ENCODE measurements around the gene ACTR6. TPM values are rescaled to one million over a fixed set of nuclear protein-coding genes. Genes with fewer than 3 reads are reported as not detected.
"Not testable (repeated sequence)": the region's sequence is repeated elsewhere in the genome, so short reads cannot be mapped to it uniquely, and the experiment has no call there.

The ACTR6 gene
- total RNA-seq, 1 donor from 2014 or later: 36.3 TPM

DNA sequence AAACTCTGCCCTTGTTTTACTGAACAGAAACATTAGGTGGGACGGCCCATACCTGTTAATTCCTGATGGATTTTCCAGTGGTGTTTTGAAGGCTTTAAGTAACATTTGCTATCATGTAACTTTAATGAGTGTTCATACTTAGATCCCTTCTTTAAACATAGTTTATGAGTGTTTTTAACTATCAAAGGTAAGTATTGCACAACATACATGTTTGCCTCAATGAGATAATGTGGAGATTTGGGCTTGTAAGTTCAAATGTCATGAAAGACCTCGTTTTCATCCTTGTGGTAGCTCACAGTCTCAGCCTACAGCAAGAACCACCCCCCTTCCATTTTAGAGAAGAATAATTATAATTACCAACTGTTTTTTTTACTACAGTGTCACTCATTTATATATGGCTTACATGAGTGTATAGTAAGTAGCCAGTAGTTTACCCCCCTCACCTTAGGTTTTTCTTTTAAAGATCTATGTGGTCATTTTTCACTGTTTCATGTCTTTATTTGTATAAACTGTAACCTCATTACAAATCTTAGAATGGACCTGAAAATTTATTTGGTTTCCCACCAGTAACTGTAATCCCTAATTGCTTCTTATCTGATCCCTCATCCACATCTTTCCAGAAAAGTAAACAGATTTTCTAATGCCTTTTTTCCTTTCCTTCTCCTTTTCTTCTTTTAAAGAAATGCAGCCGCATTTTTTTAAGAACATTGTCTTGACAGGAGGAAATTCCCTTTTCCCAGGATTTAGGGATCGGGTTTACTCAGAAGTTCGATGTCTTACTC, 18.9 kb downstream of the ACTR6 start:
- intact Hi-C loops (cut with micrococcal nuclease): no loop called here

DNA sequence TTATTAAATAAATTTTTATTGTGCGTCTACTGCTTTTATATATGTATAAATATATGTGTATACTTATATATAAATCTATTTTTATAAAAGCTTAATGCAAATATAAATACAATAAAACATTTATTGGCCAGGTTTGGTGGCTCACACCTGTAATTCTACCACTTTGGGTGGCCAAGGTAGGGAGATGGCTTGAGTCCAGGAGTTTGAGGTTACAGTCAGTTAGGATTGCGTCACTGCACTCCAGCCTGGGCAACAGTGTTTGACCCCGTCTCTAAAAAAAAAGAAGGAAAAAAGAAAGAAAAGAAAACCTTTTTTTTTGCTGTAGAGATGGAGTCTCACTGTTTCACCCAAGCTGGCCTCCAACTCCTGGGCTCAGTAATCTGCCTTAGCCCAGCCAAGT, 20.9 kb downstream of the ACTR6 start:
- intact Hi-C loops (cut with micrococcal nuclease): no loop called here

DNA sequence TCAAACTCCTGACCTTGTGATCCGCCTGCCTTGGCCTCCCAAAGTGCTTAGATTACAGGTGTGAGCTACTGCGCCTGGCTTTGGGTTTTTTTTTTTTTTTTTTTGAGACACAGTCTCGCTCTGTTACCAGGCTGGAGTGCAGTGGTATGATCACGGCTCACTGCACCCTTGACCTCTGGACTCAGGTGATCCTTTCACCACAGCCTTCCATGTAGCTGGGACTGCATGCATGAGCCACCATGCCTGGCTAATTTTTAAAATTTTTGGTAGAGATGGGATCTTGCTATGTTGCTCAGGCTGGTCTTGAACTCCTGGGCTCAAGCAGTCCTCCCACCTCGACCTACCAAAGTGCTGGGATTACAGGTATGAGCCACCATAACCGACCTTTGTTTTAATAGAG, 21.6 kb downstream of the ACTR6 start:
- intact Hi-C loops (cut with micrococcal nuclease): not testable (repeated sequence)

DNA sequence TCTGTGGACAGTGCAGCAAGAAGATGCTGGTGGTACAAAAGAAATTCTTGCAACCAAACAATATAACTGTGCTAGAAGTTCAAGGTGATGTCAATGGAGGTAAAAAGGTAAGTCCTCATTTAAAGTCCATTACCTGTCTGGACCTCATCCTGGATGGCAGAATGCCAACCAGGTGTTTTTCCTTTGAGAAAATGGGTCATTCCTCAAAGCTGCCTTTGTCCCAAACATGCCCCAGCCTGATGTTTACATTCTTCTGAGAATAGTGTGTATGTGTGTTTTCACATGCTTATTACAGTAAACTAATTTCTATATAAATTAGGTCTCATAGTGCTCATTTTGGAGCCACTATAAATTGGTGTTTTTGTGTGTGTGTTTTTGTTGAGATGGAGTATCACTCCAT, 24.9 kb downstream of the ACTR6 start:
- intact Hi-C loops (cut with micrococcal nuclease): no loop called here

DNA sequence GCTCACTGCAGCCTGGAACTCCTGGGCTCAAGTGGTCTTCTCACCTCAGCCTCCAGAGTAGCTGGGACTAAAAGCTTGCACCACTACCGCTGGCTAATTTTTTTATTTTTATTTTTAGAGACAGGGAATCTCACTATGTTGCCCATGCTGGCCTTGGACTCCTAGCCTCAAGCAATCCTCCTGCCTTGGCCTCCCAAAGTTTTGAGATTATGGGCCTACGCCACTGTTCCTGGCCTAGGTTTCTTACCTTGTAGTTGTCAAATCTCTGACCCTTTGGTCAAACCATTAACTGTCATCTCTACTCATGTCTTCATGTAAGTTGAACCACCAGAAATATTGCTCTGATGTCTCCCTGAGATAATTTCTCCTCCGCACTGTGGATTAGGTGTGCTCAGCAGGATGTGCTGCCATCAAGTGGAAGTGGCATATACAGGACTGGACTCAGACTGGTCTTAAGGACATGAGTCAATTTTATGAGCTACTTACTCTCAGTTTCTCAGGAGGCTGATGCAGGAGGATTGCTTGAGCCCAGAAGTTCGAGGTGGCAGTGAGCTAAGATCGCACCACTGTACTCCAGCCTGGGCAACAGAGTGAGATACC, 28.5 kb downstream of the ACTR6 start:
- intact Hi-C loops (cut with micrococcal nuclease): no loop called here

DNA sequence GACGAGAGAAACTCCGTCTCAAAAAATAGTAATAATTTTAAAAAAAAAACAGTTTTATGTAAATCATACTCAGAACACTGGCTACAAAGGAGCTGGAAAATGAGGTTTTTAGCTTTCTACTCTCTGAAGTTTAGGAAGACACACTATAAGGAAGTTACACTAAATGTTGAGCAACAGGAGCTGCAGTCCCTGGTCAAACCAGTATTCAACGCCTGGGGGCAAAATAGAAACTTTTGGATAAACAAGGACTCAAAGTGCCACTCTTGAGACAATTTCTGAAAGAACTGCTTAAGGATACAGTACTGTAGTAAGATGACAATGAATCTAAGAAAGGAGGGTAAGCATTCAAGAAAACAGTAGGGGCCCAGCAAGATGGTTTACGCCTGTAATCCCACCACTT, 29.3 kb downstream of the ACTR6 start:
- intact Hi-C loops (cut with micrococcal nuclease): no loop called here

DNA sequence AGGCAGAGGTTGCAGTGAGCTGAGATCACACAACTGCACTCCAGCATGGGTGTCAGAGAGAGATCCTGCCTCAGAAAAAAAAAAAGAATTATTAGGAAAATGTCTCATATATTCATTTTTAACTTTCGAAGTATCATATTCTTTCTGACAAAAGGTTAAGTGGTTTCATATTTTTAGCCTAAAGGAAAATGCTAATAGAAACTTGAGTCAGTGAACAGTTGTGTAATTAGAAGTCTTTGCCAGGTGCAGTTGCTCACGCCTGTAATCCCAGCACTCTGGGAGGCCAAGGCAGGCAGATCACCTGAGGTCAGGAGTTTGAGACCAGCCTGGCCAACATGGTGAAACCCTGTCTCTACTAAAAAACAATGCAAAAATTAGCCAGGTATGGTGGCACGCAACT, 31.3 kb downstream of the ACTR6 start:
- intact Hi-C loops (cut with micrococcal nuclease): not testable (repeated sequence)

DNA sequence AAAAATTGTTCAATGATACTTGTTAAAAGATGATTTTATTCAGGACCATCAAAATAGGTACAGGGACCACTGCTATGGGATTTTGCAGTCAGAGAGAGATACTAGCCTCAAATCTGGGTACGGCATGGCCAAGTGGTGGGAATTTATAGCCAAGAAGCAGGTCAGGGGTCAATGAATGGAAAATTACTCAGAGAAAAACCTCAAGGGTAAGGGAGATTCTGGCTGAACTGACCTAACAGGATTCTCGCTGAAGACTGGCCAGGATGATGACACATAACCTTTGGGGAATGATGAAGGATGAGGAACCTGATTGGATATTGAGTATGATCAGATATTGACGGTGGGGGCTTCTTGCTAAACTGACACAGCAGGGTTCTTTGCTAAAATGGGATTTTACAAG, 33.6 kb downstream of the ACTR6 start:
- intact Hi-C loops (cut with micrococcal nuclease): loop anchor here (1.0 to 2.0 kb wide), 6 partner anchors 33 to 1089 kb away; partner anchors contain the start of genes DEPDC4 and SCYL2

DNA sequence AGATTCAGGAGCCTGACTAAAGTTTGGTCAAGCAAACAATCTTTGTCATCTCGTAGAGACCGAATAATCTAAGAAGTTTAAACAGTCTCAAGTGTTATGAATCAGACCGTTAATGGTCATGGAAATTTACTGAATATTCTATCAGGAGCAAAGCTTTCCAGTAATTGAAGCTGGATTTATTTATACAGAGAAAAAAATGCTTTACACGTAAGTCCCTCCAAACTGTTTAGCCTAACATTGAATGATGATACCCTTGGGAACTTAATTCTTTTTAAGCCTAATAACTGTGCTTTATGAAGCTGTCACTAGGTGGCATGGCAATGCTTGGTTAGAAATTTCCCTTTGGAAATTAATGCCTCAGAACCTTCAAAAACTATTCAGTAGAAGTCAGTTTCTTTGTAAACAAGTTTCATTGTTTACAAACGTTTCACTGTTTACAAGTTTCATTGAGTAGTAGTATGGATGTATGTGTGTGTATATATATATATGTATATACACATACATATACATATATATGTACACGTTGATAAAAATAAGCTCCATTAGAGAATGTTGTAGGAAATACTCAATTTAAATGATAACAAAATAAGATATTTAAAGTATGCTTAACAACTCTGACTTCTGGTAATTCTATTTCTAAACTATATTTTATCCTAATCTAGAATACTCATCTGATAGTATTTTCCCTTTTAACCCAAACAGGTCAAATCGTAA, 34.1 kb downstream of the ACTR6 start:
- intact Hi-C loops (cut with micrococcal nuclease): loop anchor here (1.0 to 2.0 kb wide), 6 partner anchors 32 to 1088 kb away; partner anchors contain the start of genes DEPDC4 and SCYL2

DNA sequence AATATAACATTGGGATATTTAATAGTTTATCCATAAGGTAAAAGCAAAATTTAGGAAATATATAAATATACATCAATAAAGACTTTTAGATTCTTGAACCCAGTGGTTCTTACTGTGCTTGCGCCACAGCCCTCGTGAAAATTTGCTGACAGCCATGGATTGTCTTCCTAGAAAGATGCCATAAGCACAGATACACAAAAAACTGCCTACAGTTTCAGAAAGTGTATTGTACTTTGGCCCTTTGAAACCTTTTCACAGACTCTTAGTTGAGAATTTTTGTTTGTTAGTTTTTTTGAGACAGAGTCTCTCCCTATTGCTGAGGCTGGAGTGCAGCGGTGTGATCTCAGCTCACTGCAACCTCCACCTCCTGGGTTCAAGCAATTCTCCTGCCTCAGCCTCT, 38.2 kb downstream of the ACTR6 start:
- intact Hi-C loops (cut with micrococcal nuclease): no loop called here

DNA sequence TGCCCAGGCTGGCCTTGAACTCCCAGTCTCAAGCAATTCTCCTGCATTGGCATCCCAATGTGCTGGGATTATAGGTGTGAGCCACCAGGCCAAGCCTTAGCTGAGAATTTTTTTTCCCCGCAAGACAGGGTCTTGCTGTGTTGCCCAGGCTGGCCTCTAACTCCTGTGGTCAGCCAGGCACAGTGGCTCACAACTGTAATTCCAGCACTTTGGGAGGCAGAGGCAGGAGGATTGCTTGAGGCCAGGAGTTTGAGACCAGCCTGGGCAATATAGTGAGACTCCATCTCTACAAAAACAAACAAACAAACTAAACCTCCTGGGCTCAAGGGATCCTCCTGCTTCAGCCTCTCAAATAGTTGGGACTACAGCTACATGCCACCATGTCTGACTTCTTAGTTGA, 39.0 kb downstream of the ACTR6 start:
- intact Hi-C loops (cut with micrococcal nuclease): no loop called here

DNA sequence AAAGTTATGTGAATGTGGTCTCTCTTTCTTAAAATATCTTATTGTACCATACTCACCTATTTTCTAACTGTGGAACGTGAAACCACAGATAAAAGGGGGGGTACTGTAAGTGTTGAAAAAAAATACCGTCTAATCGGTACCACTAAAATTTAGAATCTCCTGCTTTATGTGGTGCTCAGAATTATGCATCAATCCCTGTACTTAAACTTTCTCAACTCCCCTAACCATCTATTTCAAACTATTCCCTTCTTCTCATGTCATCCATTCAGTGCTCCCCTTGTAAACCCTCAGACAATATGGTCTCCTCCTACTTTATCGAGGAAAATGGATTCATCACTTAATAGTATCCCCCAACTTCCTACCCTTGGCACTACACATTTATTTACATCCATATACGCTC, 42.5 kb downstream of the ACTR6 start:
- intact Hi-C loops (cut with micrococcal nuclease): no loop called here

DNA sequence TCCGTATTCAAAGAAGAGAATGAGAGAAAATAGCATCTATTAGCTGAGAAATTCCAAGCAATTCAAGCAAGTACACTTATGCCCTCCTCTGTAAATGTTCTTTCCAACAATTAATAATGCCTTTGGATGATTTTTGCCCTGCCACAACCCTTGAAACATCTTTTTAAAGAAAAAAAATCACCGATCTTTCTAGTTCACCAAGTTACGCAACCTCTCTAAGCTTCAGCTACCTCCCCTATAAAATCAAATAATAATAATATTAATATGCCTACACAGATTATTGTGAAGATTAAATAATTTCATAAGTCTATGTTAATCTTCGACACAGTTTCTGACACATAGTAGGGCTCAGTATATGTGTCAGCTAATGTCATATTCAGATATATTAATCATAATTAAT, 47.1 kb downstream of the ACTR6 start:
- intact Hi-C loops (cut with micrococcal nuclease): no loop called here

DNA sequence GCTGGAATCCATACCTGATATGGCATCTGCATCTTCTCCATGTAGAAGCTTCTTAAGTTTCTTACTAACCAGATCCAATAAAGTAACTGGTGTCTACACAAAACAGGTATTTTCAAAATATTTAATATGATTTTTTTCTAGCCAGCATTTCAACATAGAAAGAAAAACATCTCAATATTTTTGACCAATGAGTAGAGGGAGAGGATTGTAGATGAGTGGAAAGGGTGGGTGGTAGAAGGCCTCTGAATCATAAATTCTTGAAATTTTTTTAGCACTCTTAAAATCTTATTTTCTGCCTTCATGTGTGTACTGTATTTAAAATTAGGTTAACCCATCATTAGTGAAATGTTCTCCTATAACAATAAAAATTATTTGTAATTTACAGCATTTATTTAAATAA, 48.3 kb downstream of the ACTR6 start:
- intact Hi-C loops (cut with micrococcal nuclease): no loop called here

DNA sequence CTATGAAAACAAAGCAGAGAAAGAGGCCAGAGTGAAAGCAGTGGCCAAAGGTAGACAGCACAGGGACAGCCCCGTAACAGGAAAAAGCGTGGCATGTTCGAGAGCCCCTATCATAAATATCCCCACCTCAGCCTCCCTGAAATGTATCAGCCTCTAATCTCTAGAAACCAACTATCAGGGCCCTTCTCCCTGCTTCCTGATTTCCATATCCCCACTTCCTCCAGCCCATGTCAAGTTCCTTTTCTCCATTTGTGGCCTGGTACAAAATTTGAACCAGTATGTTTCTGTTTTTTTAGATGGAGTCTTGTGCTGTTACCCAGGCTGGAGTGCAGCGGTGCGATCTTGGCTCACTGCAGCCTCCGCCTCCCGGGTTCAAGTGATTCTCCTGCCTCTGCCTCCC, 49.3 kb downstream of the ACTR6 start:
- intact Hi-C loops (cut with micrococcal nuclease): no loop called here

DNA sequence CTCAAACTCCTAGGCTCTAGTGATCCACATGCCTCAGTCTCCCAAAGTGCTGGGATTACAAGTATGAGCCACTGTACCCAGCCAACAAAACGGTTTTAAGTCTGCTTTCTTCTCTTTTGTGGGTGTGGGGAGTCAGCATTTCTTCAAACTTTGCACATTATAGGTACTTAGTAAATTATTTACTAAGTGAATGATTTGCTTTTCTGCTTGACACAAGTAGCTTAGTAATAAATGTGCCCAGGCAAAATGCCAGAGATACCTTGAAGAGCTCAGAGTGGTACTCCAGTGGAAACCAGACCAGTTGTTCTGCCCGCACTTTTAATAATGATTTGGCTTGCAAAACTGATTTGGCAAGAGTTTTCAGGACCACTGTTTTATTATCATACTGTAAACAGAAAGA, 51.3 kb downstream of the ACTR6 start:
- intact Hi-C loops (cut with micrococcal nuclease): no loop called here

DNA sequence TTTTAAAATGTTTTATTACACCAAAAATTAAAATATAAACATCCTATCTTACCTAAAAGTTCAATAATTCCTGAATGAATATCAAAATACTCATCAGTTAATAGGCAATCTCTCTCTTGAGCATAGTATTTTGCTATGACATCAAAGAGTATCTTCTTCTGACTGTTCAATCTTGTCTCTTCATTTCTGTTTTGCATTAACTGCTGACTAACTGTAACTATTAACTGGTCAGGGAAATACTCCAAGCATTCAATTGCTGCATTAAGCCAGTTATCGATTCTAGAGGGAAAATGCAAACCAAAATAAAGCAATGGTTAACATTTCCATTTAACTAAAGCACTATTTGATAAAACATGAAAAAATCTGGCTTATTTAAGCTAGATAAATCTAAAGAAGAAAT, 52.8 kb downstream of the ACTR6 start:
- intact Hi-C loops (cut with micrococcal nuclease): no loop called here

DNA sequence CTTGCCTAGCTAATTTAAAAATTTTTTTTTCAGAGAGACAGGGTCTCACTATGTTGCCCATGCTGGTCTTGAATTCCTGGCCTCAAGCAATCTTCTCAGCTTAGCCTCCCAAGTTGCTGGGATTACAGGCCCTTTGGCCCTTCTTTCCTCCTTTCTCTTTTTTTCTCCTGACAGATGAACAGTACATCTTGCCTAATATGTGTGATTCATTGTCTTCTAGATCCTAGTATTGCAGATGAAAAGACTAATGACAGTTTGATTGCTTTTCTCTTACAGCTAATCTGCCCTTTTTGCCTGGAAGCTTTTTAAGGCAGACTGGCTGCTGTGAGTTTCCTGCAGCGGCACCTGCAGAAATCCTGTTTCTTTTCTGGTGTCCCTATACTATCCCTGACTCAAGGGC, 54.3 kb downstream of the ACTR6 start:
- intact Hi-C loops (cut with micrococcal nuclease): no loop called here

DNA sequence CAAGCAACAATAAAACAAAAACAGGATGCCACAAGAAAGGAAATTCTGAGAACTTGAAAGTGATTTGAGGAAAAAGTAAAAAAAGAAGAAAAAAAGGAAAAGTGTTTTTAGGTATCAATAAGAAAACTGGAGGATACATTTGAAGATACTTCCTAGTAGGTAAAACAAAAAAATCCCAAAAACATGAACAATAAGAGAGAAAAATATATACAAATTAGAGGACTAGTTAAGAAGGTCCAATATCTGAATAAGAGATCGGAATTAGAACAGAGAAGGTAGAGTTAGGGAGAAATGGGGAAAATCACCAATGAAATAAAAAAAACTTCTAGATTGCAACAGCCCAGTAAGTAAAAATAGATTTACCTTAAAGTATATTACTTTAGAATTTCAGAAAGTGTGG, 57.5 kb downstream of the ACTR6 start:
- intact Hi-C loops (cut with micrococcal nuclease): no loop called here

DNA sequence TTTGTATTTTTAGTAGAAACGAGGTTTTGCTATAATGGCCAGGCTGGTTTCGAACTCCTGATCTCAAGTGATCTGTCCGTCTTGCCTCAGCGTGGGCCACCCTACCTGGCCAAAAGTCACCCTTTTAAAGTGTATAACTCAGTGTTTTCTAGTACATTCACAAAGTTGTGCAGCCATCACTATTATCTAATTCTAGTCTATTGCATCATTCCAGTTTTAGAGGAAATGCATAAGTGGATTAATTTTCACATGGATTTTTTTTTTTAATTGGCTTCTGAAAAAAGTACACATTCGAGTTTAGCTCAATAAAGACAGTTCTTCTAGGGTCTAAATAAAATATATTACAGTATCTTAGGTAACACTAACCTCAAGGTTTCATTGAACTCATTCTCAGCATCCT, 62.5 kb downstream of the ACTR6 start:
- intact Hi-C loops (cut with micrococcal nuclease): no loop called here

DNA sequence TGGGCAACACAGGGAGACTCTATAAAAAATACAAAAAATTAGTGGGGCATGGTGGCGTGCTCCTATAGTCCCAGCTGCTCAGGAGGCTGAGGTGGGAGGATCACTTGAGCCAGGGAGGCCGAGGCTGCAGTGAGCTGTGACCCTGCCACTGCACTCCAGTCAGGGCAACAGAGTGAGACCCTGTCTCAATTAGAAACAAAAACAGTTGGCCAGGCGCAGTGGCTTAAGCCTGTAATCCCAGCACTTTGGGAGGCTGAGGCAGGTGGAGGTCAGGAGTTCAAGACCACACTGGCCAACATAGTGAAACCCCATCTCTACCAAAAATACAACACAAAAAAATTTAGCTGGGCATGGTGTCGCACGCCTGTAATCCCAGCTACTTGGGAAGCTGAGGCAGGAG, 64.5 kb downstream of the ACTR6 start:
- intact Hi-C loops (cut with micrococcal nuclease): loop anchor here (5.0 kb wide), 2 partner anchors 1612 to 1748 kb away; partner anchors contain the start of genes DRAM1 and TMPO

Data from T-helper 1 cell treated with Interleukin-12 subunit alpha and Interleukin-12 subunit beta and Interleukin-4 antibody, amounts not matched to agents 30 ng/mL and 1 ng/mL, for 36 hours (primary cell).